Nephron progenitor cell (in vitro differentiated cells): ENCODE data around the gene IRX3.

Source experiments
- DNase-seq: peaks from one replicate; pipeline ENCODE4 v3.0.0; 2021
- H3K27ac Mint-ChIP-seq: 2 replicates; pipeline ENCODE4 v1.8.0; 2021; ENCODE audit warnings: mild to moderate bottlenecking, moderate library complexity, mixed read lengths
- H3K27me3 Mint-ChIP-seq: 2 replicates; pipeline ENCODE4 v1.8.0; 2021; ENCODE audit warnings: mild to moderate bottlenecking, low read depth, mixed read lengths; ENCODE audit not compliant: poor library complexity
- H3K36me3 Mint-ChIP-seq: 2 replicates; pipeline ENCODE4 v1.8.0; 2021; ENCODE audit warnings: low read depth, mixed read lengths
- H3K4me1 Mint-ChIP-seq: 2 replicates; pipeline ENCODE4 v1.8.0; 2021; ENCODE audit warnings: mixed read lengths
- H3K4me3 Mint-ChIP-seq: 2 replicates; pipeline ENCODE4 v1.8.0; 2021; ENCODE audit warnings: mild to moderate bottlenecking, moderate library complexity, mixed read lengths
- H3K9me3 Mint-ChIP-seq: 2 replicates; pipeline ENCODE4 v1.8.0; 2021; ENCODE audit warnings: mild to moderate bottlenecking, moderate library complexity, mixed read lengths
- TF ChIP-seq, protein P1 (sequence below): fragments of 200-600 bp; sonication (generic); IDR thresholded peaks from 2 replicates; pipeline ENCODE4 v1.5.0; 2021; ENCODE audit warnings: antibody characterized with exemption

The IRX3 gene

GRCh38 chr16:54326266-54326662 lies 39.7 kb upstream of the IRX3 start:
- Mint-ChIP-seq H3K9me3 (no peaks in the 10 kb centered on the region), H3K27me3 (peaks cover 45% of the 10 kb centered on the region), H3K36me3 (no peaks in the 10 kb centered on the region), H3K4me1 (peaks cover 27% of the 10 kb centered on the region), H3K27ac (no peak overlapping the region), H3K4me3 (no peak overlapping the region)
- no peak for DNase-seq
- TF ChIP-seq, protein P1, sequence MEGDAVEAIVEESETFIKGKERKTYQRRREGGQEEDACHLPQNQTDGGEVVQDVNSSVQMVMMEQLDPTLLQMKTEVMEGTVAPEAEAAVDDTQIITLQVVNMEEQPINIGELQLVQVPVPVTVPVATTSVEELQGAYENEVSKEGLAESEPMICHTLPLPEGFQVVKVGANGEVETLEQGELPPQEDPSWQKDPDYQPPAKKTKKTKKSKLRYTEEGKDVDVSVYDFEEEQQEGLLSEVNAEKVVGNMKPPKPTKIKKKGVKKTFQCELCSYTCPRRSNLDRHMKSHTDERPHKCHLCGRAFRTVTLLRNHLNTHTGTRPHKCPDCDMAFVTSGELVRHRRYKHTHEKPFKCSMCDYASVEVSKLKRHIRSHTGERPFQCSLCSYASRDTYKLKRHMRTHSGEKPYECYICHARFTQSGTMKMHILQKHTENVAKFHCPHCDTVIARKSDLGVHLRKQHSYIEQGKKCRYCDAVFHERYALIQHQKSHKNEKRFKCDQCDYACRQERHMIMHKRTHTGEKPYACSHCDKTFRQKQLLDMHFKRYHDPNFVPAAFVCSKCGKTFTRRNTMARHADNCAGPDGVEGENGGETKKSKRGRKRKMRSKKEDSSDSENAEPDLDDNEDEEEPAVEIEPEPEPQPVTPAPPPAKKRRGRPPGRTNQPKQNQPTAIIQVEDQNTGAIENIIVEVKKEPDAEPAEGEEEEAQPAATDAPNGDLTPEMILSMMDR = no peak

GRCh38 chr16:54325616-54326265 lies 39.2 kb upstream of the IRX3 start:
- no peak overlapping the region for H3K27ac Mint-ChIP-seq
- TF ChIP-seq, protein P1 = no peak
- no peak overlapping the region for H3K4me3 Mint-ChIP-seq
- peaks cover 46% of the 10 kb centered on the region for H3K27me3 Mint-ChIP-seq
- H3K9me3 Mint-ChIP-seq = no peaks in the 10 kb centered on the region
- no peaks in the 10 kb centered on the region for H3K36me3 Mint-ChIP-seq
- DNase-seq = no peak
- peaks cover 27% of the 10 kb centered on the region for H3K4me1 Mint-ChIP-seq

DNA sequence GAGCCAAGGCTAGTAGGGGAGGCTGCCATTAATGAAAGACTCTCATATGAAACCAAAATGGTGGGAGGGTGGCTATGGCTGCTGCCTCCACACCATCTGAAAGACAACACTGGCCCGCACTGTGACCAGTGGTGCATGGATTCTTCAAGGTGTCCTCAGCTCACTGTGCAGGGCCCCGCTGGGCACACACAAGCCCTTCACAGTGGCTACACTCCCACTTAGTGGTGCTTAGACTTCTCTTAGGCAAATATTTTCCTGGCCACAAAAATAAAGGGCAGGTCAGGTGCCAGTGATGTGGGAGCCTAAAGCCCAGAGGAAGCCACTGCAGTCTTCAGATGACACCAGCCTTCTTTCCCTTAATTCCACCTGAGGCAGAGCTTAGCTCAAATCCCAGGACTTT lies 38.1 kb upstream of the IRX3 start:
- H3K27me3 Mint-ChIP-seq = peaks cover 37% of the 10 kb centered on the region
- DNase-seq = no peak
- no peaks in the 10 kb centered on the region for H3K9me3 Mint-ChIP-seq
- no peak overlapping the region for H3K27ac Mint-ChIP-seq
- peaks cover 34% of the 10 kb centered on the region for H3K4me1 Mint-ChIP-seq
- H3K4me3 Mint-ChIP-seq = no peak overlapping the region
- TF ChIP-seq, protein P1 = no peak
- no peaks in the 10 kb centered on the region for H3K36me3 Mint-ChIP-seq

GRCh38 chr16:54320697-54321340 lies 34.2 kb upstream of the IRX3 start:
- no peak for DNase-seq
- no peak overlapping the region for H3K4me3 Mint-ChIP-seq
- TF ChIP-seq, protein P1 = no peak
- no peak overlapping the region for H3K27ac Mint-ChIP-seq
- no peaks in the 10 kb centered on the region for H3K36me3 Mint-ChIP-seq
- peaks cover 44% of the 10 kb centered on the region for H3K4me1 Mint-ChIP-seq
- H3K9me3 Mint-ChIP-seq = no peaks in the 10 kb centered on the region
- peaks cover 36% of the 10 kb centered on the region for H3K27me3 Mint-ChIP-seq

DNA sequence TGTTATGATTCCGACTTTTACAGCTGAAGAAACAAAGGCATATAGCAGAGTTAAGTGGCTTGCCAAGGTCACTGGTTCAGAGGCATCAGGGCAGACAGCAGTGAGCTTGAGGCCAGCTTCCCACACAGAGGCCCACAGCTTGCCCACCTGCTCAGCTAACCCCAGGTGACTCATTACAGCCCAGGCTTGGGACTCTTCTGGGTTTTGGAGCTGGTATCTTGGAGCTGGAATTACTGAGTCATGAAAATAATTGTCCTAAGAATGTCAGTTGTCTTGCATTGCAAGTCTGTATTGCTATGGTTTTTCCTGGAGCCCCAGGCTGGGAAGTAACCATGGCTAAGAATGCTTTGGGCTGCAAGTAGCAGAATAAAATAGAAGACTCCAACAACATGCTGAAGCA lies 32.4 kb upstream of the IRX3 start:
- no peak overlapping the region for H3K4me3 Mint-ChIP-seq
- DNase-seq = no peak
- H3K4me1 Mint-ChIP-seq = peaks cover 38% of the 10 kb centered on the region
- H3K9me3 Mint-ChIP-seq = no peaks in the 10 kb centered on the region
- H3K27ac Mint-ChIP-seq = no peak overlapping the region
- H3K36me3 Mint-ChIP-seq = no peaks in the 10 kb centered on the region
- H3K27me3 Mint-ChIP-seq = peaks cover 25% of the 10 kb centered on the region
- TF ChIP-seq, protein P1 = no peak
